ENCODE data around the gene AMBN.

AMBN gene

DNA sequence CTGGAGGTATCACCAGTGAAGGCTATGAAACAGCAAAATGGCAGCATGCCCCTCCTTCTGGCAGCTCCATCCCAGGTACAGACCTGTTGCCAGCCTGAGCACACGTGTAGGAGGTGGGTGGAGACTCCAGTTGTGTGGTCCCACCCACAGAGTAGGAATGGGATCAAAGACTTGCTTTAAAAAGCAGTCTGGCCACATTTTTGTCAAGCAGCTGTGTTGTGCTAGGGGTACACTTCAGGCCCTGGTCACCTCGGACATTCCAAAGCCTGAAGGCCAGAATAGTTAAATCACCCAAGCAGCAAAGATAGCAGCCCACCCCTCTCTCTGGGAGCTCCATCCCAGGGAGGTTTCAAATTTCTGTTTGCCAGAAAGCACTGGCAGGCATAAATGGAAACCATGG lies 20.3 kb upstream of the AMBN start:
- TF ChIP-seq CTCF (IDR thresholded peaks at IDR 0.05; ENCODE audit: low read depth, low read length): no peak
- no peak overlapping the region for H3K4me3 ChIP-seq (ENCODE audit: low read depth, low read length)

DNA sequence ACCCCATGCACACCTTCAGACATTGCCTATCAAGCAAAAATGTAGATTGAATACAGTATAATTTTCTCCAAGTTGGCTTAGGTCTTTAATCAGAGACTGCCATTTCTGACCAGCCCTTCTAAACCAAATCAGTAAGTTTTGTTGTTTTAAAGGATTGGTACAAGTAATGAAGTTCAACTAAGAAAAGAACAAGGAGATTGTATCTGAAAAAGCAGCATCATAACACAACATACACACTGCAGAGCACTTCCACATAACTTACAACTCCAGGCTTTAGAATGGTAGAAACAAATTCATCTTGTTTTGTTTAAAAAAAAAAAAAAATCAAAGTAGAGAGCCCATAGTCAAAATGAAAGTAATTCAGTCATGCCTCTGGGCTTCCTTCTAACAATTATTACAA lies 16.1 kb upstream of the AMBN start:
- TF ChIP-seq CTCF (IDR thresholded peaks at IDR 0.05; ENCODE audit: low read depth, low read length): no peak
- H3K4me3 ChIP-seq (ENCODE audit: low read depth, low read length): no peak overlapping the region

DNA sequence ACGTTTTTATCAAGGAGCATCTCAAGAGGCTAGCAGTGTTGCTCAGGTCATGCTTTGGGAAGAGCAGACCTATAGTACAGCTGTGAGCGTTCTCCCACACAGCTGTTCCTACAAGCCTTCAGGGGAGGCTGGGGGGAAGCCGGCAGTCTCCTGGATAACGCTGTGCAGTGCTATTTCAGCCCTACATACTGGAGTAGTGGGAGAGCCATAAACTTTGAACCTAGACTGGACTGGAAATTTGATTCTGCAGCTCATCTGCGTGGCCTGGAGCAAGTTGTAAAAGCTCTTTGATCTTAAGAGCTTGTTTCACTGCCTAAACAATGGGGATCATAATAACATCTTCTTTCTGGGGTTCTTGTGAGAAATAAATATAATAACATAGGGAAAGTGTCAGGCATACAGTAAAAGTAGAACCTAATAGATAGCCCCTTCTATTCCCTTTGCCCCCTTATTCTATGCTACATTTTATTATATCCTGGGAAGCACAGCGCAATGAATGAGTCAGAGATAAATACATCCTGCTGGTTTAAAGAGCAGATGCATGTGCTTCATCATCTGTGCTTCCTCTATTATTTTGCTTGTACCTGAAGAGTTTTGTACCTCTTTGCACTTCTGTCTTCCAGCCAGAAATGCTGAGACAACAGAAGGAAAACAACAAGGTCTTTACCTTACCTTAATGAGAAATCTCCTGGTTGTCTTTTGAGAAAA lies 14.7 kb upstream of the AMBN start:
- H3K4me3 ChIP-seq (ENCODE audit: low read depth, low read length): no peak overlapping the region
- no peak for TF ChIP-seq CTCF (IDR thresholded peaks at IDR 0.05; ENCODE audit: low read depth, low read length)

GRCh38 chr4:70581980-70582379 lies 10.1 kb upstream of the AMBN start:
- TF ChIP-seq CTCF (IDR thresholded peaks at IDR 0.05; ENCODE audit: low read depth, low read length): no peak

GRCh38 chr4:70583952-70584834 lies 7.9 kb upstream of the AMBN start:
- H3K4me3 ChIP-seq (ENCODE audit: low read depth, low read length): no peak overlapping the region
- TF ChIP-seq CTCF (IDR thresholded peaks at IDR 0.05; ENCODE audit: low read depth, low read length): no peak

More at GRCh38 chr4:70581980-70582379, 10.1 kb upstream of the AMBN start:
- no peak overlapping the region for H3K4me3 ChIP-seq (ENCODE audit: low read depth, low read length)

GRCh38 chr4:70586841-70587240 lies 5.2 kb upstream of the AMBN start:
- no peak overlapping the region for H3K4me3 ChIP-seq (ENCODE audit: low read depth, low read length)
- TF ChIP-seq CTCF (IDR thresholded peaks at IDR 0.05; ENCODE audit: low read depth, low read length): no peak

DNA sequence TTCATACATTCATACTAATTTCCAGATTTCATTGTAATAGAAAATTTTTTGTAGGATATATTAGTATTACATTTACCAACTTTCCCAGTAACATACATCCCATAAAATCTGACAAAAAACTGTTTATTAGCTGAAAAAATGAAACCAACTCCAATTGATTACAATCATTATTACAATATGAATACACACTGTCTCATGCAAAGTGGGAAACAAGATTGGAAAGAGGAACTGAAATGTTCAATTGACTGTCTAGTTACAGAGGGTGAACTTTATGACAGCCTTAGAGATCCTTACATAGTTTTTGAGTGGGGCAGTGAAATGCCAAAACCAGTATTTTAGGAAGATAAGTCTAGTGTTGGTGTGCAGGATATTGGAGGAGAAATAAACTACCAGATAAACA lies 2.3 kb upstream of the AMBN start:
- no peak for TF ChIP-seq CTCF (IDR thresholded peaks at IDR 0.05; ENCODE audit: low read depth, low read length)
- no peak overlapping the region for H3K4me3 ChIP-seq (ENCODE audit: low read depth, low read length)

Measured in WI38 (cell line).